Activated T-helper 1 cell treated with anti-CD3 and anti-CD28 coated beads, Interleukin-12 subunit alpha, Interleukin-12 subunit beta, Interleukin-2, Interleukin-4 antibody, amounts not matched to agents 30 ng/mL and 10 ng/mL and 1 ng/mL, durations not matched to agents 14 hours and 24 hours and 36 hours (primary cell): ENCODE data around the gene FRG2B. TPM values are rescaled to one million over a fixed set of nuclear protein-coding genes. Genes with fewer than 3 reads are reported as not detected.
"Not testable (repeated sequence)": the region's sequence is repeated elsewhere in the genome, so short reads cannot be mapped to it uniquely, and the experiment has no call there.

Source experiments
- DNase-seq: peaks from one replicate; pipeline ENCODE4 v3.0.0; 2021; ENCODE audit warnings: low spot score
- H3K27ac Mint-ChIP-seq: one replicate; pipeline ENCODE4 v1.8.0; 2021; ENCODE audit warnings: mild to moderate bottlenecking, mixed read lengths
- H3K27me3 Mint-ChIP-seq: one replicate; pipeline ENCODE4 v1.8.0; 2022; ENCODE audit warnings: mild to moderate bottlenecking, moderate library complexity, mixed read lengths; ENCODE audit not compliant: insufficient read depth
- H3K36me3 Mint-ChIP-seq: one replicate; pipeline ENCODE4 v1.8.0; 2021; ENCODE audit warnings: low read depth, mixed read lengths
- H3K4me1 Mint-ChIP-seq: one replicate; pipeline ENCODE4 v1.8.0; 2021; ENCODE audit warnings: low read depth, mixed read lengths
- H3K4me3 Mint-ChIP-seq: one replicate; pipeline ENCODE4 v1.8.0; 2021; ENCODE audit warnings: mild to moderate bottlenecking, moderate library complexity, mixed read lengths
- H3K9me3 Mint-ChIP-seq: one replicate; pipeline ENCODE4 v1.8.0; 2021; ENCODE audit warnings: mixed read lengths
- intact Hi-C: fragments of 100-400 bp; cut with micrococcal nuclease; formaldehyde crosslinking; loops from one replicate; pipeline ENCODE4 v1.15.1; 2024
- total RNA-seq: library from RNA; stranded (reverse); gene quantifications from 2 replicates; pipeline ENCODE4 v1.2.3, GENCODE V29; 2022

The FRG2B gene
- 0.20 and 0.21 TPM in 2 replicates for total RNA-seq

DNA sequence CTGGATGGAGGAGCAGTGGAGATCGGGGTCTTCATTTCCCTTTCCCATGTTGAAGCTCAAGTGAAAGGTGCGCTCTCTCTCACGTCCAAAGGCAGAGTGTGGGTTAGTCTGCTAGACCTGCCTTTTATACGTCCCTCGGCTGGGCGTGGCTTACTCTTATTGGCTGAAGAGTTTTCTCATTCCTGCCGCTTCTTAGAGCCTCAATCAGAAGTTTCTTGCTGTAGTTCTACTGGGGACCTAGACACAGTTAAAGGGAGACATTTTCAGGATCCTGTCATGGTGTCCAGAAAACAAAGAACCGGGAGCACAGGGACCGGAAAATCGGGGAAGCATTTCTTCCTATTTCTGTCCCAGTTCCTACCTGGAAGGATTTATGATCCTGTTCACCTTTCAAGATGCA, at the start of gene FRG2B:
FRG2B (minus strand) TSS at position 101 of the 400 bp plus-strand sequence; CDS start at position 48, 53 bp downstream.
- H3K27me3 Mint-ChIP-seq, H3K4me1 Mint-ChIP-seq, H3K4me3 Mint-ChIP-seq, DNase-seq, H3K36me3 Mint-ChIP-seq, H3K9me3 Mint-ChIP-seq, intact Hi-C loops, H3K27ac Mint-ChIP-seq: not testable (repeated sequence)

DNA sequence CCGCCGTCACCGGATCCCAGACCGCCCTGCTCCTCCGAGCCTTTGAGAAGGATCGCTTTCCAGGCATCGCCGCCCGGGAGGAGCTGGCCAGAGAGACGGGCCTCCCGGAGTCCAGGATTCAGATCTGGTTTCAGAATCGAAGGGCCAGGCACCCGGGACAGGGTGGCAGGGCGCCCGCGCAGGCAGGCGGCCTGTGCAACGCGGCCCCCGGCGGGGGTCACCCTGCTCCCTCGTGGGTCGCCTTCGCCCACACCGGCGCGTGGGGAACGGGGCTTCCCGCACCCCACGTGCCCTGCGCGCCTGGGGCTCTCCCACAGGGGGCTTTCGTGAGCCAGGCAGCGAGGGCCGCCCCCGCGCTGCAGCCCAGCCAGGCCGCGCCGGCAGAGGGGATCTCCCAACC, 40.9 kb upstream of the FRG2B start:
- H3K27me3 Mint-ChIP-seq: peaks cover 16% of the 10 kb centered on the region
- intact Hi-C loops, H3K27ac Mint-ChIP-seq, DNase-seq, H3K9me3 Mint-ChIP-seq, H3K4me1 Mint-ChIP-seq, H3K36me3 Mint-ChIP-seq, H3K4me3 Mint-ChIP-seq: not testable (repeated sequence)

- DNase-seq, H3K36me3 Mint-ChIP-seq, H3K9me3 Mint-ChIP-seq, H3K4me3 Mint-ChIP-seq, H3K4me1 Mint-ChIP-seq, intact Hi-C loops, H3K27ac Mint-ChIP-seq: not testable (repeated sequence)
- peaks cover 16% of the 10 kb centered on the region for H3K27me3 Mint-ChIP-seq
Measured at GRCh38 chr10:133663544-133664160, 37.1 kb upstream of the FRG2B start.

DNA sequence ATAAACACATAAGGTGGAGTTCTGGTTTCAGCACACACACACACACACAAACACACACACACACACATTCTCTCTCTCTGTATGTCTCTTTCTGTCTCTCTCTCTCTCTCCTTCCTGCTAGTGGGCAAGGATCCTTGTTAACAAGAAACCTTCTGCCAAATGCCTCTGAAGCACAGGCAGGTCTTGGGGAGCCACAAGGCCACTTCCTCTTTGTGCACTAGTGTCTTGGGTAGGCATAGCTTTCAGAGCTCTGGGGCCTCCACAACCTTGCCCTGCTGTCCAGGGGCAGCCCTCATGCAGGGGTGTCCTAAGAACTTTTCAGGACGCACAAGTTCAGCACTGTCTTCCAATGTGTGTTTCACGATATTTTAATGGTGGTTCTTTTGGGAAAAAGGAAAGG, 34.5 kb upstream of the FRG2B start:
- H3K36me3 Mint-ChIP-seq, H3K4me1 Mint-ChIP-seq, H3K27ac Mint-ChIP-seq, H3K9me3 Mint-ChIP-seq, intact Hi-C loops, DNase-seq, H3K4me3 Mint-ChIP-seq: not testable (repeated sequence)
- H3K27me3 Mint-ChIP-seq: peaks cover 16% of the 10 kb centered on the region

- DNase-seq, H3K27ac Mint-ChIP-seq, H3K4me3 Mint-ChIP-seq, intact Hi-C loops, H3K36me3 Mint-ChIP-seq, H3K9me3 Mint-ChIP-seq, H3K4me1 Mint-ChIP-seq: not testable (repeated sequence)
- H3K27me3 Mint-ChIP-seq: peaks cover 16% of the 10 kb centered on the region
Measured at GRCh38 chr10:133660516-133660915, 33.9 kb upstream of the FRG2B start.

DNA sequence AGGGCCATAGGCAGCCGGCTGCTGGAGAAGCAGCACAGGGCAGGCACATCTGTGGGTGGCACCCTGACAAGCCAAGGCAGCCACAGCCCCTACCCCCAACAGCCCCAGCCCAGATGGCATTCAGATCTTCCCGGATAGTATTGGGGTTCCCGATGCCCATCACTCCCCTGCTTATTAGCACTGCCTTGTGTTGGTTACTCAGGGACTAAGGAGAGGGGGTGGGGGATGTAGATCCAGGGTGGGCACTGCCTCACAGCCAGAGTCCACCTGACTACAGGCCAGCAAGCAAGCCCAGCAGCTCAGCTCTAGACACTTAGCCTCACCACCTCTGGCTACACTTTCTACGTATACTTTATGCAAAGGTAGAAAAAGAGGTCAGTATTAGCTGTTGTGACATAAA, 30.7 kb upstream of the FRG2B start:
- DNase-seq, H3K27me3 Mint-ChIP-seq, H3K27ac Mint-ChIP-seq, H3K4me1 Mint-ChIP-seq, H3K9me3 Mint-ChIP-seq, intact Hi-C loops, H3K36me3 Mint-ChIP-seq, H3K4me3 Mint-ChIP-seq: not testable (repeated sequence)

GRCh38 chr10:133648872-133649455, 22.4 kb upstream of the FRG2B start:
- DNase-seq: peak; percentile 23
- H3K4me3 Mint-ChIP-seq, H3K4me1 Mint-ChIP-seq, intact Hi-C loops, H3K36me3 Mint-ChIP-seq, H3K9me3 Mint-ChIP-seq, H3K27me3 Mint-ChIP-seq, H3K27ac Mint-ChIP-seq: not testable (repeated sequence)

DNA sequence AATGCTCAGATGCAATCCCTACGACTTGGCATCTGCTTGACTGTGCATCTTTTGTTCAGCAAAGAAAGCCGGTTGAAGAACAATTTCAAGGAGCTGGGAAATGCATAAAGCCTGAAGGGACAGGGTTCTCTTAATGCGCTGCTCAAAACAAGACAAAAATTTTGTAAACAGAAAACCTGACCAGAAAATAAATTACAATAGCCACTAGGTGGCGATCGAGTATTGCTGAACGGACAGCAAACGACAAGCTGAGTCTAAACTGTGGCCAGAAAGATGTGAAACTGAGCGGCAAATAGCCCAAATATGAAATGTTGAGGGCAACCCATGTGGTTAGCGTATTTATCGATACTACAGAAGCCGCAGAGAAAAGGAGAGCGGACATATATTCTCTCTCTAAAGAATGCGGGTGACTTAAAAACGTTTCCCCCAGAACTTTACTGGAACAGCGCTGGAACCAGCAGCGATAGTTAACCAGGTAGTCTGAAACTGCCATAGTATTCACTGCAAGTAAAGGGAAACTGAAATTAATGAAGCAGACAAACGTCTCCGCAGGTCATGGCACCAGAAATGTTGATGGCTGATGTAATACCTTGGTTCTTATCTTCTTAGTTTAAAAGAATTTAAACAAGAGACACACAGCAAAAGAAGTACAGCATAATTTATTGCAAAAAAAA, 20.6 kb upstream of the FRG2B start:
- H3K27ac Mint-ChIP-seq, DNase-seq, intact Hi-C loops, H3K4me1 Mint-ChIP-seq, H3K9me3 Mint-ChIP-seq, H3K4me3 Mint-ChIP-seq, H3K27me3 Mint-ChIP-seq, H3K36me3 Mint-ChIP-seq: not testable (repeated sequence)

GRCh38 chr10:133637846-133638235, 11.2 kb upstream of the FRG2B start:
- H3K4me3 Mint-ChIP-seq, H3K27ac Mint-ChIP-seq, DNase-seq, H3K36me3 Mint-ChIP-seq, H3K4me1 Mint-ChIP-seq, intact Hi-C loops, H3K9me3 Mint-ChIP-seq: not testable (repeated sequence)
- H3K27me3 Mint-ChIP-seq: peaks cover 12% of the 10 kb centered on the region

DNA sequence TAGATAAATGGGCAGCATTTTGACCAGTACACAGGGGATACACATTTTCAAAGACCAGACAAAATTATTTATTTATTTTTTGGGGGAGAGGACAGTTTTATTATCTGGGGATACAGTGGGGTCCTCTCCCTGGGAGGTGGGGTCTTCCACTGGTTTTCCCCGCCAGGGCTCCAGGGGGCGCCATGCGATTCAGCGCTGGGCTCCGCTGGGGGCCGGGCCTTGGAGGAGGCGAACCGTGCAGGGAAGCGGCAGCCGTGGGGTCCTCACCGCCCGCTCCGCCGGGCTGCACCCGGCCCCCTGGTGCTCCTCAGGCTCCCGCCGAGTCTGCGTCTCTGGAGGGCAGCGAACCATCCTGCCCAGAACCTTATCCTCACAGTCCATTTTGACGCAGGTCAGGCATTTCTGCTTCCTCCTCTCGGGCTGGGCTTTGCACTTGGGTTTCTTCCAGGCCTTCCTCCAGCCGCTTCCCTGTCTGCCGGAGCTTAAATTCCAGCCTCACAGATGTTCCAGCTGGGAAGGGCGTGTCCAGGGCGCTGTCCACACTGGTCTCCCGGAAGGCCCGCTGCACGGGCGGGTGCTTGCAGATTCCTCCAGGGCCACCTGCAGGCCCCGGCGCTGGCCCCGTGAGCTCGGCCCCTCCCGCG, 10.7 kb upstream of the FRG2B start:
- H3K4me1 Mint-ChIP-seq, DNase-seq, intact Hi-C loops, H3K36me3 Mint-ChIP-seq, H3K4me3 Mint-ChIP-seq, H3K27ac Mint-ChIP-seq, H3K9me3 Mint-ChIP-seq: not testable (repeated sequence)
- peaks cover 12% of the 10 kb centered on the region for H3K27me3 Mint-ChIP-seq

- H3K4me3 Mint-ChIP-seq, H3K4me1 Mint-ChIP-seq, H3K27ac Mint-ChIP-seq, DNase-seq, H3K36me3 Mint-ChIP-seq, intact Hi-C loops, H3K9me3 Mint-ChIP-seq: not testable (repeated sequence)
- peaks cover 12% of the 10 kb centered on the region for H3K27me3 Mint-ChIP-seq
Measured at GRCh38 chr10:133630723-133631249, 4.2 kb upstream of the FRG2B start.

GRCh38 chr10:133622544-133622943, 4.1 kb downstream of the FRG2B start:
- DNase-seq, H3K4me1 Mint-ChIP-seq, H3K36me3 Mint-ChIP-seq, intact Hi-C loops, H3K4me3 Mint-ChIP-seq, H3K27ac Mint-ChIP-seq, H3K9me3 Mint-ChIP-seq: not testable (repeated sequence)
- H3K27me3 Mint-ChIP-seq: peaks cover 10% of the 10 kb centered on the region

- Mint-ChIP-seq H3K9me3 (no peaks in the 10 kb centered on the region), H3K27me3 (peaks cover 10% of the 10 kb centered on the region), H3K36me3 (no peaks in the 10 kb centered on the region)
Measured at GRCh38 chr10:133618851-133619250, 7.7 kb downstream of the FRG2B start.

More at GRCh38 chr10:133618851-133619250, 7.7 kb downstream of the FRG2B start:
- Mint-ChIP-seq H3K4me3 (no peak overlapping the region), H3K4me1 (no peaks in the 10 kb centered on the region), H3K27ac (no peak overlapping the region)
- intact Hi-C loops: no loop called here
- DNase-seq: no peak
